ENCODE measurements around the gene DSN1. TPM values are rescaled to one million over a fixed set of nuclear protein-coding genes. Genes with fewer than 3 reads are reported as not detected.

DSN1 gene
- total and polyA plus RNA-seq, 7 donors = 4.4 to 11.7 (median 6.4) TPM

GRCh38 chr20:36796875-36797274 is 23.3 kb upstream of the DSN1 start:
- 87 to 93% methylated on average over 5 of the region's 5 CpGs for WGBS, 2 donors
- DNase-seq = no peak
- Histone ChIP-seq H3K4me1 (peaks cover 0 to 6% (median 2%) of the 10 kb centered on the region in 4 donors), H3K36me3 (peaks cover 49 to 92% (median 78%) of the 10 kb centered on the region in 4 donors), H3K4me3 (no peak overlapping the region), H3K9me3 (no peaks in the 10 kb centered on the region), H3K27me3 (no peaks in the 10 kb centered on the region), H3K27ac (no peak overlapping the region)
- intact Hi-C loops (cut with DNase I) = no loop called here
- TF ChIP-seq POLR2A (IDR thresholded peaks at IDR 0.05) = no peak
- TF ChIP-seq EP300 (IDR thresholded peaks at IDR 0.05) = no peak

- H3K27me3 ChIP-seq = no peaks in the 10 kb centered on the region
- H3K27ac ChIP-seq = no peak overlapping the region
- TF ChIP-seq EP300 (IDR thresholded peaks at IDR 0.05) = no peak
- no peak for TF ChIP-seq CTCF (IDR thresholded peaks at IDR 0.05)
- TF ChIP-seq POLR2AphosphoS5 (IDR thresholded peaks at IDR 0.05) = no peak
- no peak for TF ChIP-seq POLR2A (IDR thresholded peaks at IDR 0.05)
- WGBS, 2 donors = 95% methylated on average over 5 of the region's 5 CpGs
- H3K36me3 ChIP-seq = peaks cover 49 to 92% (median 73%) of the 10 kb centered on the region in 4 donors
- intact Hi-C loops (cut with DNase I) = no loop called here
- H3K4me3 ChIP-seq = no peak overlapping the region
- H3K9me3 ChIP-seq = no peaks in the 10 kb centered on the region
- H3K4me1 ChIP-seq = peaks cover 0 to 6% (median 2%) of the 10 kb centered on the region in 4 donors
- DNase-seq = no peak
These were observed 22.6 kb upstream of the DSN1 start for GRCh38 chr20:36796117-36796516.

GRCh38 chr20:36795691-36796090 is 22.1 kb upstream of the DSN1 start:
- intact Hi-C loops (cut with DNase I) = no loop called here
- H3K27ac ChIP-seq = no peak overlapping the region
- DNase-seq = no peak
- H3K36me3 ChIP-seq = peaks cover 49 to 92% (median 69%) of the 10 kb centered on the region in 4 donors
- H3K9me3 ChIP-seq = no peaks in the 10 kb centered on the region
- no peaks in the 10 kb centered on the region for H3K27me3 ChIP-seq
- TF ChIP-seq CTCF (IDR thresholded peaks at IDR 0.05) (no peak), POLR2A (IDR thresholded peaks at IDR 0.05) (no peak), EP300 (IDR thresholded peaks at IDR 0.05) (no peak), POLR2AphosphoS5 (IDR thresholded peaks at IDR 0.05) (no peak)
- peaks cover 0 to 6% (median 2%) of the 10 kb centered on the region in 4 donors for H3K4me1 ChIP-seq
- no peak overlapping the region for H3K4me3 ChIP-seq
- WGBS, 2 donors = 74 to 91% methylated on average over 5 of the region's 5 CpGs

GRCh38 chr20:36794116-36794474 is 20.5 kb upstream of the DSN1 start:
- Histone ChIP-seq H3K4me1 (peaks cover 0 to 6% (median 2%) of the 10 kb centered on the region in 4 donors), H3K27ac (no peak overlapping the region), H3K9me3 (no peaks in the 10 kb centered on the region), H3K4me3 (no peak overlapping the region), H3K36me3 (peaks cover 46 to 82% (median 57%) of the 10 kb centered on the region in 4 donors), H3K27me3 (no peaks in the 10 kb centered on the region)
- intact Hi-C loops (cut with DNase I) = no loop called here
- WGBS, 2 donors = 92 to 94% methylated on average over 20 of the region's 20 CpGs
- DNase-seq = no peak
- no peak for TF ChIP-seq CTCF (IDR thresholded peaks at IDR 0.05)
- TF ChIP-seq POLR2A (IDR thresholded peaks at IDR 0.05) = no peak
- no peak for TF ChIP-seq POLR2AphosphoS5 (IDR thresholded peaks at IDR 0.05)
- no peak for TF ChIP-seq EP300 (IDR thresholded peaks at IDR 0.05)

- no peak overlapping the region for H3K4me3 ChIP-seq
- no peak for DNase-seq
- TF ChIP-seq POLR2A (IDR thresholded peaks at IDR 0.05) = no peak
- TF ChIP-seq POLR2AphosphoS5 (IDR thresholded peaks at IDR 0.05) = no peak
- no peaks in the 10 kb centered on the region for H3K9me3 ChIP-seq
- no peaks in the 10 kb centered on the region for H3K27me3 ChIP-seq
- WGBS, 2 donors = 96 to 97% methylated on average over 36 of the region's 36 CpGs
- H3K4me1 ChIP-seq = peaks cover 0 to 6% (median 2%) of the 10 kb centered on the region in 4 donors
- intact Hi-C loops (cut with DNase I) = no loop called here
- H3K36me3 ChIP-seq = peaks cover 46 to 76% (median 52%) of the 10 kb centered on the region in 4 donors
- no peak overlapping the region for H3K27ac ChIP-seq
These were observed 19.9 kb upstream of the DSN1 start for GRCh38 chr20:36793294-36794115.

All from sigmoid colon (tissue), 7 donors.